Stomach smooth muscle (tissue), 2 donors: ENCODE measurements around the gene TBC1D1.

Source experiments
- H3K27ac ChIP-seq: one replicate; pipeline ENCODE4 v1.7.0; 2013; ENCODE audit warnings: mild to moderate bottlenecking, low read length, inconsistent platforms
- H3K27me3 ChIP-seq, 2 donors: one replicate each; pipeline ENCODE4 v1.7.0; 2013; ENCODE audit warnings: low read length in 2 of 2; ENCODE audit not compliant: insufficient read depth in 2 of 2, control insufficient read depth in 1 of 2
- H3K36me3 ChIP-seq, 2 donors: one replicate each; pipeline ENCODE4 v1.7.0; 2013; ENCODE audit warnings: low read length in 2 of 2; ENCODE audit not compliant: control insufficient read depth in 2 of 2, insufficient read depth in 2 of 2
- H3K4me1 ChIP-seq: one replicate; pipeline ENCODE4 v1.7.0; 2013; ENCODE audit warnings: low read length; ENCODE audit not compliant: control insufficient read depth, insufficient read depth
- H3K4me3 ChIP-seq, 2 donors: one replicate each; pipeline ENCODE4 v1.7.0; 2013; ENCODE audit warnings: low read length in 2 of 2
- H3K9ac ChIP-seq, 2 donors: one replicate each; pipeline ENCODE4 v1.7.0; 2013; ENCODE audit warnings: low read length in 2 of 2, mild to moderate bottlenecking in 1 of 2
- H3K9me3 ChIP-seq, 2 donors: one replicate each; pipeline ENCODE4 v1.7.0; 2013; ENCODE audit warnings: low read length in 2 of 2; ENCODE audit not compliant: control insufficient read depth in 2 of 2
- donor health status: healthy.
- donor health status: Pancreatic carcinoma.

The TBC1D1 gene

DNA sequence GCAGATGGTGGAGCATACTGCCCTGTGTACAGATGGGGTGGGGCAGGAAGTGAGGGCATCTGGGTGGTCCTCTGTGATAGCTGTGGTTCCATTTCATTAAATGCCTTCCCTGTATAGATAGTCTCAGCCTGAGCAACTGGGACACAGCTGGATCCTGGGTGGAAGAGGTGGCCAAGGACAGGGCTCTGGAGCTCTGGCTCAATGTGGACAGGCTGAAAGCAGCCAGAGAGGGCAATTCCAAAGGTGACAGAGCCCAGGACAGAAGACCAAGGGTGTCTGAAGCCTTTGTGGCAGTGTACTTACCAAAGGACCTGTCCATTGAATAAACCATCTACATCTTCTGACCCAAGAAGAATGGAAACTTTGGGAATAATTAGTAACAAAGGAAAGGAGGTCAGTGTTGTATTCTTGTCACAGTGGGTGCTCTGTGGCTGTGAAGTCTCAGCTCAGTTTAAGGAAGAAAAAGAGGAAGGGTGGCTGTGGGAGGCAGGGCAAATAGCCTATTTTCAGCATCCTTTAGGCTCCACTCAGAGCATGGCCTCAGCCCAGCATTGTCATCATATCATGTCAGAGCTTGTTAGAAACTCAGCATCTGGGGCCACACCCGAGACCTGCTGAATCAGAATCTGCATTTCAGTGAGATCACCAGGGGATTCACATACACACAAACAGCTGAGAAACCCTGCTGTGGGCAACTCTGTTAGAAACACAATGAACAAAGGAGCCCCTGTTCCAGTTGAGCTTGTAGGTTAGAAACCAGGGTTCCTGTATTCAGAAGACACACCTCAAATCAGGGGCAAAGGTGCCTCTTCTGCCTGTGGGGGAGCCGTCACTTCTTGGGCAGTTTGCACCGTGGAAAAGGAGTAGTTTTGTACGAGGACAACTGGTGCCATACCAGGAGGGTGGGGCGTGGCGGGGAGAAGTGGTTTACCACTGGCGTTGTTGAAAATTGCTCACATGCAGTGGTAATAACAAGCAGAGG, 237.9 kb downstream of the TBC1D1 start:
- Histone ChIP-seq H3K9ac (no peak overlapping the region), H3K27ac (peak overlapping the region; percentile 50), H3K4me1 (peaks cover 38% of the 10 kb centered on the region), H3K36me3 (peaks cover 10 to 17% of the 10 kb centered on the region in 2 donors), H3K27me3 (no peaks in the 10 kb centered on the region), H3K9me3 (no peaks in the 10 kb centered on the region), H3K4me3 (no peak overlapping the region)

DNA sequence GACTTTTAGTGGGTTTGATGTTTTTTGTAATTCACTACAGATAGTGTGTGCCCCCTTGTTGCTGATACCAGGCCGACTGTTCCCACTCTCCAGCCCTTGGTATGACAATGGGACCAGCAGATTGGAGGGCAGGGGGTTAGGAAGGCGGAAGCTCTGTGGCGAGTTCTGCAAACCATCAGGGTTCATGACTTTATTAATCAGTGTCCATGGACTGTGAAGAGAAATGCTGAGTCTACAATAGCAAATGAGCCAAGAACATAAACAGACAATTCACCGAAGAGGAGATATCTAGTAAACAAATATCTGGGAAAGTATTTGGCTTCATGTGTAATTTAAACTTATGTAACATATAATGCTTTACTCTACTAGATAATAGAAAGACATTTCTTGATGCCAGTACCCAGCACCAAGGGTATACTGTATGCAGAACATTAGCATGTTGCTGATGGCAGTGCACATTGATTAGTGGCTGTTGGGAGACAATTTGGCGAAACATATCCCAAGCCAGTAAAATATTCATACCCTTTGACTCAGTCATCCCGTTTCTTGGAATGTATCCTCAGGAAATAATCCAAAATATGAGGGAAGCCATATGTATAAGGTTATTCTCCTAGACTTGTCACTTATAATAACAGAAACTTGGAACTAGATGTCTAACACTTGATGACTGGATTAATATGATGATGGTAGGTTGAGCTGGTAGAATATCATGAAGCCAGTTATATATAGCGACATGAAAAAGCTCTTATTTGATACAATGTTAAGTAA, 238.8 kb downstream of the TBC1D1 start:
- Histone ChIP-seq H3K9me3 (no peaks in the 10 kb centered on the region), H3K9ac (no peak overlapping the region), H3K27me3 (no peaks in the 10 kb centered on the region), H3K36me3 (peaks cover 11 to 26% of the 10 kb centered on the region in 2 donors), H3K4me3 (no peak overlapping the region), H3K4me1 (peaks cover 38% of the 10 kb centered on the region), H3K27ac (peak overlapping the region; percentile 50)

DNA sequence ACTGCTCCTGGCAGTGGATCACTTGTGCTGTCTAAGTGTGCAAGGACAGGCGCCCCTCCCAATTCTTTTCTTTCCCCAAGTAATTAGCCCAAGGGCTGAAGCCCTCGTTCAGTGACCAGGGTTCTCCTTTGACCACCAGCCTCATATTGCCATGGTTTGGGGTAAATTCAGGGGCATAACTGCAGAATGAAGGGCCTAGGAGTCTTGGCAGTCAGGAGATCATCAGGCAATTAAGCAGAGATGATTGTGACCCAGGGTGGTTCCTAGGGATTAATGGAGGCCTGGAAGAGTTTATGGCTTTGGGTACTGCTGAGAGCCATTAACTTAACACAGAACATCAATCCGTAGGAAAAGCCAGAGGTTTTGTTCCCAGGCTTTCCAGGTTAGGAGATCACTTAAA, 240.0 kb downstream of the TBC1D1 start:
- Histone ChIP-seq H3K9ac (no peak overlapping the region), H3K27ac (peak overlapping the region; percentile 66), H3K36me3 (peaks cover 12 to 25% of the 10 kb centered on the region in 2 donors), H3K4me1 (peaks cover 38% of the 10 kb centered on the region), H3K9me3 (no peaks in the 10 kb centered on the region), H3K27me3 (no peaks in the 10 kb centered on the region), H3K4me3 (no peak overlapping the region)

DNA sequence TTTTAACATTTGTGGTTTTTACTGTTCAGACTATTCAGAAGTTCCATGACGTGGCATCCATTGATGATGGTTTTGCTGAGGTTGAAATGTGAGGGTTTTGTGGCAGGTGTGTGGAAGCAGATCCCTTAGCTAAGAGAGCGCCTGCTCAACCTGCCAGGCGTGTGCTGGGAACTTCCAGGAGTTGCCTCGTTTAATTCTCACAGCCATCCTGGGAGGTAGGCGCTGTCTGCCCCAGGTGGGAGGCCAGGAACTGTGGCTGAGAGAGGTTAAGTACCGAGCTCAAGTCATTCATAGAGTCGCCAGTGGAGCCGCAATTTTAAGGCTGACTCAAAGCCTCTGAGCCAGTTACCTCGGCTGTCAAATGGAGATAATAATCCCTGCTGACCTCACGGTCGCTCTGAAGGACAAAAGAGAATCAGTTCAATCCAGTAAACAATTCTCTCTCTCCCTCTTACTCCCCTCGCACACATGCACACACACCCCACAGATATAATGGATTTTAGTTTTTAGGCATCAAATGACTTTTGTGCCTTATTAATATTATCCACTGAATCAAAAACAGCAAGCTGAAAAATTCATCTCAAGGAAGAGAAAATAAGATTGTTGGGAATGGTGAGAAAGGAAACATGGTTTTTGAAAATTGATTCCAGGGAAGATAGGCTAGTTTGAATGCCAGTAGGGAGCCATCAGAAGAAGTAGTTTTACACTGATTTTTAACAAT, 240.6 kb downstream of the TBC1D1 start:
- peak overlapping the region in 1 of 2 donors; percentile 54 for H3K9ac ChIP-seq
- H3K36me3 ChIP-seq, result peaks cover 18 to 19% of the 10 kb centered on the region in 2 donors
- peak overlapping the region; percentile 66 for H3K27ac ChIP-seq
- peaks cover 38% of the 10 kb centered on the region for H3K4me1 ChIP-seq
- no peaks in the 10 kb centered on the region for H3K9me3 ChIP-seq
- no peaks in the 10 kb centered on the region for H3K27me3 ChIP-seq
- no peak overlapping the region for H3K4me3 ChIP-seq

DNA sequence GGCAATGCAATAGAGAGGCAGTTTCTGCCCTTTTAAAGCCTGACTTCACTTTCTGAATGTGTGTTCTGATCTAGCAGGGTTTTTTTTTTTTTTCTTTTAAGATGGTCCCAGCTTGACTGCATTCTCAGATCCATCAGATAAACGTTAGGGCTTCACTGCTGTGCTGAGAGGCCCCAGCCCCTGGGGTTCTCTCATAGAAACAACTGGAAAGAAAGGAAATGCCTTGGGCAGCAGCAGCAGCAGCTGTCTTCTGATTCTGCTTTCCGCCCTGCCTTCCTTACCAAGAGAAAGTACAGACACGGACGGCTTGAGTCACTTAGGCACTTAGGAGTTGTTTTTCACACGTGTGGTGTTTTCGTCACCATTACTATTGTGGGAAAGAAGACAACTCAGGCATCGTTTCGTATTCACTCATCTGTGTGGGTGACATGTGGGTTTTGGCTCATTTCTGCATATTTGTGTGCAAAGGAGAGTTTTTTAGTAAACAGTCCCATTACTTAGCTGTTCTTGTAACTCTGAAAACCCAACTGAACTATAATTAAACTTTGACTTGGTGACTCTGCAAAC, 241.3 kb downstream of the TBC1D1 start:
- peaks cover 38% of the 10 kb centered on the region for H3K4me1 ChIP-seq
- H3K9me3 ChIP-seq, result no peaks in the 10 kb centered on the region
- H3K27ac ChIP-seq, result peak overlapping the region; percentile 66
- peak overlapping the region in 1 of 2 donors; percentile 47 for H3K4me3 ChIP-seq
- H3K36me3 ChIP-seq, result peaks cover 20 to 21% of the 10 kb centered on the region in 2 donors
- no peaks in the 10 kb centered on the region for H3K27me3 ChIP-seq
- H3K9ac ChIP-seq, result peak overlapping the region; percentile 54 to 55

DNA sequence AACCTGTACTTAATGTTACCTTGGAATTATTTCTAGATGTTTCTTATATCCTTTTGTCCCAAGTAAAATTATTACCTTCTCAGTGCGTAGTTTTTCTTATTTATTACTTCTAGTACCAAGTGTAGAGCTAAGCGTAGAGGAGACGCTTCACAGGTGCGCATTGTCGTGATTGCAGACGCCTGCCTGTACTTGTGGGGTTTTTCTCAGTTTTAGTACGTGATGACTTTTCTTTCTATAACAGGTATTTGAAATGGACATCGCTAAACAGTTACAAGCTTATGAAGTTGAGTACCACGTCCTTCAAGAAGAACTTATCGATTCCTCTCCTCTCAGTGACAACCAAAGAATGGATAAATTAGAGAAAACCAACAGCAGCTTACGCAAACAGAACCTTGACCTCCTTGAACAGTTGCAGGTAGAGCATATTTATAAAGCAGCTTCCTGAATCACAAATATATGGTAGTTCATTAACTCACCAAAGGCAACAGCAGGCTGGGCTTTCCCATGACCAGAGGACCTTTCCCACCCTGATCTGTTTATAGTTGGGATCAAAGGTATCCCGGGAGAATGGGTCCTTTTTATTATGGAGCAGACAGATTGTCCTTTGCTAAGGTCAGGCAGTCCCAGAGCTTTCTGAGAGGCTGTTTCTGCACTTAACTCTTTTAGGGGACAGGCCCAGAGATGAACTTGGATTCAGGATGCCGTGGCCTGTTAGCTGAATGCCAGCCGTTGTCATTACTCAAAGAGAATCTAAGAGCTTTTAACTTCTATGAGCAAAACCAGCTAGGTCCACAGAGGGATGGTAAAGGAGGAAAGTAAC, 242.2 kb downstream of the TBC1D1 start:
- no peaks in the 10 kb centered on the region for H3K27me3 ChIP-seq
- no peak overlapping the region for H3K4me3 ChIP-seq
- H3K27ac ChIP-seq, result peak overlapping the region; percentile 66
- H3K9me3 ChIP-seq, result no peaks in the 10 kb centered on the region
- peaks cover 26 to 28% of the 10 kb centered on the region in 2 donors for H3K36me3 ChIP-seq
- no peak overlapping the region for H3K9ac ChIP-seq
- peaks cover 35% of the 10 kb centered on the region for H3K4me1 ChIP-seq

DNA sequence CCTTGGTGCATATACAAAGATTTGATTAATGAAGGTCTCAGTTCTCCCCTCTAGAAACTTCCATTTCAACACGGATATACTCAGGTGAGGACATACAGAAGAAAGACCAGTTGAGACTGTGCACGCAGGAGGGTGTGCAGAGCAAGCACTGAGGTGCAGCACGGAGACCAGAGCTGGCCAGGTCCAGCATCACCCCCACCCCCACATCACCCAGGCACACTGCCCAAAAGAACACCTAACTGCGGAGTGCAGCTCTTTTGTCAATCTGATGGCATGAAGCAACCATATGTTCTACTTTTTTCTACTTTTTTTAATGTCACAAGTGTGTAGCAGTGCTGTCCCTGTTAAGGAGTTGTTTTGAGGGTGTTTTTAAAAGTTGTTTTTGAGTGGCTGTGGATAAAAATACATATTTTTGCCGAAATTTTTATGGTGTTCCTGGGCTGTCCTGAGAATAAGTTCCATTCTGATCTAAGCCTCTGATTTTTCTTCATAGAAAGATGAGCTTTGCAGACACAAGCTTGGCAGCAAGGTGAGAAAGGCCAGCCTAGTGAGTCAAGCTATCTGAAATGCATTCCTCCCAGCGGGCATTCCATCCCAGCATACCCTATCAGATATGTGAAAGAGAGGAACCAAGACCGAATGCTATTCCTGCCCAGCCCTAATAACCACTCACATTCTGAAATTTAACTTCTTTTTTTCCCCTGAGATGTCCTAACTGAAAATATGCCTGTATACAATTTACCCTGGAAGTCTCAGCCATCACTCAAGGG, 243.0 kb downstream of the TBC1D1 start:
- H3K36me3 ChIP-seq, result peaks cover 35% of the 10 kb centered on the region in 2 donors
- H3K27me3 ChIP-seq, result no peaks in the 10 kb centered on the region
- H3K27ac ChIP-seq, result peak overlapping the region; percentile 12
- H3K9ac ChIP-seq, result no peak overlapping the region
- peaks cover 29% of the 10 kb centered on the region for H3K4me1 ChIP-seq
- no peaks in the 10 kb centered on the region for H3K9me3 ChIP-seq
- no peak overlapping the region for H3K4me3 ChIP-seq

DNA sequence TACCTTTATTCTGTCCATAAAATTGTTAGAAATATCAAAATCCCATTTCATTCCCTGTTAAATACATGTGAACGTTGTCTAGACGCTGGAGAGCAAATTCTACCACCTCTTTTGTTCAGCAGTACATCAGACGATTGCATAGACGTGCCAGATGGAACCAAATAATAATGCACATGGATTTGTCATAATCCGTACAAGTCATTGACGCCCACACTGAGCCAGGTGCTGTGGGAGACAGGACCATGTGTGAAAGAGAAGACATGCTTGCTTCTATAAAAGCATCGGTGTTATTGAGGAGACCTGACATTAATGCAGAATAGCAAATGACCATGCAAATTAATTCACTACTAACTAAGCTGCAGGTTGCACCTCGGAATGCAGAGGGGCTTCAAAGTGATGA, 244.3 kb downstream of the TBC1D1 start:
- peaks cover 18% of the 10 kb centered on the region for H3K4me1 ChIP-seq
- no peak overlapping the region for H3K4me3 ChIP-seq
- no peaks in the 10 kb centered on the region for H3K9me3 ChIP-seq
- H3K9ac ChIP-seq, result no peak overlapping the region
- no peak overlapping the region for H3K27ac ChIP-seq
- H3K36me3 ChIP-seq, result peaks cover 45 to 46% of the 10 kb centered on the region in 2 donors
- H3K27me3 ChIP-seq, result no peaks in the 10 kb centered on the region

DNA sequence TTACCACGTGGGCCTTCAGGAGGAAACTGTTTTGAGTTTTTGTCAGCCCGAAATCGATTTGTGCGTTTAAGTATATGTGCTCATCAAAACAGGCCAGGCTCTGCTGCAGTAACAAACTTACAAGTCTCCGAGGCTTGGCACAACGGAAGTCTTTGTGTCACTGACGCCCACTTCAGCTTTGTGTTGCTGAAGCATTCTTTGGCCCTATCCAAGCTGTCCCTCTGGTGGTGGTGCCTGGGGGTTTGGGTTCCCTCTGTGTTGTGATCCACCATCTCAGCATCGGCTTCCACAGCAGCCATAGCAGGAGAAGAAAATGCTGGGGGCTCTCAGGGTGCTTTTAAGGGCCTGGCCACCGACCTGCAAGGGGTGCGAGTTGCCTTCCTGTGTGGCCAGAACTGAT, 245.7 kb downstream of the TBC1D1 start:
- H3K27ac ChIP-seq, result no peak overlapping the region
- H3K27me3 ChIP-seq, result no peaks in the 10 kb centered on the region
- H3K9ac ChIP-seq, result no peak overlapping the region
- H3K4me3 ChIP-seq, result no peak overlapping the region
- H3K36me3 ChIP-seq, result peaks cover 50 to 51% of the 10 kb centered on the region in 2 donors
- no peaks in the 10 kb centered on the region for H3K9me3 ChIP-seq
- peaks cover 7% of the 10 kb centered on the region for H3K4me1 ChIP-seq
